Transverse colon (tissue), 4 donors: ENCODE results near the gene PACRG. TPM values are rescaled to one million over a fixed set of nuclear protein-coding genes. Genes with fewer than 3 reads are reported as not detected.

Experiments used
- DNase-seq: peaks from one replicate; pipeline ENCODE4 v3.0.0-alpha.2; 2019
- H3K27ac ChIP-seq, 4 donors: fragments of 200-600 bp; sonication (generic); 2 replicates each; pipeline ENCODE4 v1.5.1; 2016 to 2018; ENCODE audit warnings: inconsistent platforms in 4 of 4
- H3K27me3 ChIP-seq: fragments of 200-600 bp; sonication (generic); 2 replicates; pipeline ENCODE4 v1.5.1; 2017; ENCODE audit warnings: inconsistent platforms
- H3K36me3 ChIP-seq, 4 donors: fragments of 200-600 bp; sonication (generic); 2 replicates each; pipeline ENCODE4 v1.5.1; 2017 to 2019; ENCODE audit warnings: inconsistent platforms in 4 of 4
- H3K4me1 ChIP-seq, 4 donors: fragments of 200-600 bp; sonication (generic); 2 replicates each; pipeline ENCODE4 v1.5.1; 2017 to 2020; ENCODE audit warnings: inconsistent platforms in 4 of 4
- H3K4me3 ChIP-seq, 4 donors: fragments of 200-600 bp; sonication (generic); 1 replicate in 1 of 4; 2 replicates in 3 of 4; pipeline versions ENCODE4 v1.5.1 to v1.6.1; 2017 to 2019; ENCODE audit warnings: inconsistent platforms in 4 of 4
- H3K9me3 ChIP-seq, 2 donors: fragments of 200-600 bp; sonication (generic); 2 replicates each; pipeline ENCODE4 v1.5.1; 2017 to 2019; ENCODE audit warnings: inconsistent platforms in 2 of 2
- EP300 ChIP-seq: sonication (generic); formaldehyde crosslinking; IDR thresholded peaks from one replicate; pipeline ENCODE4 v1.6.1; 2017; ENCODE audit warnings: antibody characterized with exemption, low read depth
- POLR2A ChIP-seq: fragments of 450-650 bp; IDR thresholded peaks from one replicate; pipeline ENCODE4 v1.6.1; 2016; ENCODE audit warnings: antibody characterized with exemption, mild to moderate bottlenecking, moderate library complexity
- POLR2AphosphoS5 ChIP-seq, 3 donors: sonication (generic); formaldehyde crosslinking; IDR thresholded peaks; one replicate each; pipeline ENCODE4 v1.6.1; 2016; ENCODE audit warnings: antibody characterized with exemption in 3 of 3
- WGBS, 2 donors: methylation state at CpG; one replicate each; pipeline ENCODE4 v1.1.5; 2018; ENCODE audit warnings: low coverage in 1 of 2; 5-methylcytosine and 5-hydroxymethylcytosine counted together
- in situ Hi-C, 4 donors: fragments of 200-750 bp; cut with MboI; loops; one replicate each; pipeline versions ENCODE4 v1.15.0 to v1.15.1; 2017; ENCODE audit warnings: low sequenced_read_pairs in 3 of 4, low pct_ligation_motif_present in 1 of 4, low pct_unique_long_range_greater_than_20kb in 1 of 4
- intact Hi-C: fragments of 100-400 bp; cut with DNase I; formaldehyde crosslinking; loops from one replicate; pipeline ENCODE4 v1.15.1; 2023; ENCODE audit warnings: low total_unique reads
- total RNA-seq, 4 donors: library from RNA; depleted of rRNA; stranded (reverse); fragments of >200 nt; gene quantifications; one replicate each; pipeline ENCODE4 v1.1.0, GENCODE V29; 2016
- TF ChIP-seq, protein P1 (sequence below), 5 experiments: fragments of 200-600 bp in 3 of 5; fragments of 450-650 bp in 2 of 5; sonication (generic) in 3 of 5; IDR thresholded peaks; 1 replicate in 2 of 5; 2 replicates in 3 of 5; pipeline ENCODE4 v1.5.1; 2016 to 2017; ENCODE audit warnings: antibody characterized with exemption in 5 of 5, inconsistent platforms in 3 of 5, mild to moderate bottlenecking in 2 of 5, moderate library complexity in 1 of 5

Gene PACRG
- total RNA-seq, 4 donors from 2014 or later = 1.2 to 13.8 (median 1.4) TPM; not detected in 1

DNA sequence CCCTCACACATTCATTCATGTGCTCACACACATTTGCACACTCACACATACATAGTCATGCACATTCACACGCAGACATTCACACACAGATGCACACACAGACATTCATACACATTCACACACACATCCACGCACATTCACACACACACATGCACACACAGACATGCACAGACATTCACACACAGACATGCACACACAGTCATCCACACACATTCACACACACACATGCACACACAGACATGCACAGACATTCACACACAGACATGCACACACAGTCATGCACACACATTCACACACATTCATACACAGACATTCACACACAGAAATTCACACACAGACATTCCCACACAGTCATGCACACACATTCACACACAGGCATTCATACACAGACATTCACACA lies 147.3 kb downstream of the PACRG start:
- Histone ChIP-seq H3K27ac (no peak overlapping the region), H3K4me3 (no peak overlapping the region), H3K9me3 (no peaks in the 10 kb centered on the region), H3K36me3 (no peaks in the 10 kb centered on the region), H3K4me1 (no peaks in the 10 kb centered on the region), H3K27me3 (no peaks in the 10 kb centered on the region)
- WGBS, 2 donors = 90 to 100% methylated on average over 1 to 2 of the region's 2 CpGs
- TF ChIP-seq, protein P1, sequence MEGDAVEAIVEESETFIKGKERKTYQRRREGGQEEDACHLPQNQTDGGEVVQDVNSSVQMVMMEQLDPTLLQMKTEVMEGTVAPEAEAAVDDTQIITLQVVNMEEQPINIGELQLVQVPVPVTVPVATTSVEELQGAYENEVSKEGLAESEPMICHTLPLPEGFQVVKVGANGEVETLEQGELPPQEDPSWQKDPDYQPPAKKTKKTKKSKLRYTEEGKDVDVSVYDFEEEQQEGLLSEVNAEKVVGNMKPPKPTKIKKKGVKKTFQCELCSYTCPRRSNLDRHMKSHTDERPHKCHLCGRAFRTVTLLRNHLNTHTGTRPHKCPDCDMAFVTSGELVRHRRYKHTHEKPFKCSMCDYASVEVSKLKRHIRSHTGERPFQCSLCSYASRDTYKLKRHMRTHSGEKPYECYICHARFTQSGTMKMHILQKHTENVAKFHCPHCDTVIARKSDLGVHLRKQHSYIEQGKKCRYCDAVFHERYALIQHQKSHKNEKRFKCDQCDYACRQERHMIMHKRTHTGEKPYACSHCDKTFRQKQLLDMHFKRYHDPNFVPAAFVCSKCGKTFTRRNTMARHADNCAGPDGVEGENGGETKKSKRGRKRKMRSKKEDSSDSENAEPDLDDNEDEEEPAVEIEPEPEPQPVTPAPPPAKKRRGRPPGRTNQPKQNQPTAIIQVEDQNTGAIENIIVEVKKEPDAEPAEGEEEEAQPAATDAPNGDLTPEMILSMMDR (IDR thresholded peaks at IDR 0.05) = no peak
- TF ChIP-seq POLR2A (no peak), EP300 (no peak), POLR2AphosphoS5 (IDR thresholded peaks at IDR 0.05) (no peak)
- no peak for DNase-seq
- in situ Hi-C loops (no loop called here), intact Hi-C loops (no loop called here)

GRCh38 chr6:162882801-162883481 lies 155.2 kb downstream of the PACRG start:
- intact Hi-C loops = no loop called here
- Histone ChIP-seq H3K27me3 (no peaks in the 10 kb centered on the region), H3K9me3 (no peaks in the 10 kb centered on the region), H3K27ac (no peak overlapping the region), H3K36me3 (no peaks in the 10 kb centered on the region), H3K4me1 (no peaks in the 10 kb centered on the region), H3K4me3 (no peak overlapping the region)
- TF ChIP-seq EP300 = no peak
- no peak for TF ChIP-seq POLR2A
- TF ChIP-seq, protein P1 (IDR thresholded peaks at IDR 0.05) = no peak
- TF ChIP-seq POLR2AphosphoS5 (IDR thresholded peaks at IDR 0.05) = no peak
- no peak for DNase-seq
- WGBS, 2 donors = 70 to 83% methylated on average over 7 to 8 of the region's 8 CpGs
- in situ Hi-C loops = no loop called here

DNA sequence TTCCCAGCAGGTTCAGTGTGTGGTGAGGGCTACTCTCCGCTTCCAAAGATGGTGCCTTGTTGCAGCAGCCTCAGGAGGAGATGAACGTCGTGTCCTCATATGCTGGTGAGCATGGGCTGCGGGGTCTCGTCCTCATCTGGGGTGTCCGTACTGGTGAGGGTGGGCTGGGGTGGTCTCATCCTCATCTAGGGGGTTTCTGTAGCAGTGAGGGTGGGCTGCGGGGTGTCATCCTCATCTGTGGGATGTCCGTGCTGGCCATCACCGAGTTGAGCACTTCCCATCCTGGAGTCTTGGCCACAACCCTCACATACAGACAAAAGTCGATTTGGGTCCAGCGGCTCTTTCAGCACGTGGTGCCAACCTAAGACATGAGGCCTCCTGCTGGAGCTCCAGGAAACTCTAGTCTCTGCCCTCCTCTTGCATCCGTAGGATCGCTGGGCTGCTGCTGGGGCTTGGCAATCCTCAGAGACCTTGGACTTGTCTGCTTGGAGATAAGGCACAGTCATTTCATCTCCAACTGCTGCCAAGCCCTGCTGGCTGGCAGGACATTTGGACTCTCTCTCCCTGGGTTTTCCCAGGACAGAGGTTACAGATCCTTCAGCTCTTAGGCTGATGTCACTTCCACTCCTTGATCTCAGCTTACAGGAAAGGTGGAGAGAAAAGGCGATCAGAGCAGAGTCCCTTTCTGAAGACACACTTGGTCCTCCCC lies 160.4 kb downstream of the PACRG start:
- peak in 1 of 3 donors; percentile 53 for TF ChIP-seq POLR2AphosphoS5 (IDR thresholded peaks at IDR 0.05)
- TF ChIP-seq, protein P1 (IDR thresholded peaks at IDR 0.05) = peak in 1 of 5 experiments; percentile 27
- TF ChIP-seq EP300 = no peak
- in situ Hi-C loops = no loop called here
- Histone ChIP-seq H3K4me3 (no peak overlapping the region), H3K4me1 (peaks cover 0 to 7% (median 3%) of the 10 kb centered on the region in 4 donors), H3K27me3 (no peaks in the 10 kb centered on the region), H3K36me3 (no peaks in the 10 kb centered on the region), H3K27ac (peak overlapping the region in 3 of 4 donors; percentile 66 to 78 (median 68)), H3K9me3 (no peaks in the 10 kb centered on the region)
- peak; percentile 70 for DNase-seq
- 87% methylated on average over 12 of the region's 15 CpGs; no CpG with 5 or more reads in 1 of the 2 donors for WGBS, 2 donors
- intact Hi-C loops = no loop called here

GRCh38 chr6:162889303-162889702 lies 161.5 kb downstream of the PACRG start:
- DNase-seq = no peak
- H3K27ac ChIP-seq = peak overlapping the region in 3 of 4 donors; percentile 66 to 78 (median 68)
- H3K9me3 ChIP-seq = no peaks in the 10 kb centered on the region
- WGBS, 2 donors = 16 to 29% methylated on average over 1 of the region's 1 CpG
- no peaks in the 10 kb centered on the region for H3K27me3 ChIP-seq
- TF ChIP-seq POLR2AphosphoS5 (IDR thresholded peaks at IDR 0.05) = no peak
- no peak for TF ChIP-seq EP300
- TF ChIP-seq, protein P1 (IDR thresholded peaks at IDR 0.05) = no peak
- no peak for TF ChIP-seq POLR2A
- H3K36me3 ChIP-seq = no peaks in the 10 kb centered on the region
- in situ Hi-C loops (no loop called here), intact Hi-C loops (no loop called here)
- no peak overlapping the region for H3K4me3 ChIP-seq
- peaks cover 0 to 7% (median 3%) of the 10 kb centered on the region in 4 donors for H3K4me1 ChIP-seq
